ENCODE results near the gene RELT.

The RELT gene

GRCh38 chr11:73372375-73372993, 3.7 kb upstream of the RELT start:
- FAIRE-seq: no peak

GRCh38 chr11:73374151-73374550, 2.0 kb upstream of the RELT start:
- DNase-seq (ENCODE audit: low spot score) (no peak), FAIRE-seq (no peak)

More at GRCh38 chr11:73372375-73372993, 3.7 kb upstream of the RELT start:
- peak; percentile 30 for DNase-seq (ENCODE audit: low spot score)

DNA sequence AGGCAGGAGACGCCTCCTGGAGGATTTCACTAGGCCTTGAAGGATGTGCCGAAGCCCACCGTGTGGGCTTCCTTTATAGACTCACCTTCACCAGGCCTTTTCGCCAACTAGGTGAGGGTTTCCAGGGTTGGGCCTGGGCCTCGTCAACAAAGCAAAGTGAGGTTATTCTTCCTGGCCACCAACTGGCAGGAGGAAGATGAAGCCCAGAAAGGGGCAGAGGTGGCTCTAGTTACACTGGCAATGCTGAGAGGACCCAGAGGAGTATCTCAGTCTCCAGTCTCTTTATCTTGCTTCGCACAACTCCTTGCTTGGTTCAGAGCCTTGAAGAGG, 404 bp upstream of the RELT start:
- DNase-seq (ENCODE audit: low spot score) (no peak), FAIRE-seq (no peak)

- peak; percentile 76 for DNase-seq (ENCODE audit: low spot score)
- FAIRE-seq: peak; percentile 82
These were observed 817 bp downstream of the RELT start for GRCh38 chr11:73376803-73377629.

GRCh38 chr11:73379189-73379880, 3.1 kb downstream of the RELT start:
- FAIRE-seq: no peak
- no peak for DNase-seq (ENCODE audit: low spot score)

- FAIRE-seq: no peak
- DNase-seq (ENCODE audit: low spot score): no peak
These were observed 4.1 kb downstream of the RELT start for GRCh38 chr11:73380331-73380730.

- DNase-seq (ENCODE audit: low spot score): no peak
- FAIRE-seq: no peak
These were observed 4.8 kb downstream of the RELT start for GRCh38 chr11:73380897-73381410.

- FAIRE-seq (no peak), DNase-seq (ENCODE audit: low spot score) (no peak)
These were observed 5.4 kb downstream of the RELT start for GRCh38 chr11:73381589-73381988.

DNA sequence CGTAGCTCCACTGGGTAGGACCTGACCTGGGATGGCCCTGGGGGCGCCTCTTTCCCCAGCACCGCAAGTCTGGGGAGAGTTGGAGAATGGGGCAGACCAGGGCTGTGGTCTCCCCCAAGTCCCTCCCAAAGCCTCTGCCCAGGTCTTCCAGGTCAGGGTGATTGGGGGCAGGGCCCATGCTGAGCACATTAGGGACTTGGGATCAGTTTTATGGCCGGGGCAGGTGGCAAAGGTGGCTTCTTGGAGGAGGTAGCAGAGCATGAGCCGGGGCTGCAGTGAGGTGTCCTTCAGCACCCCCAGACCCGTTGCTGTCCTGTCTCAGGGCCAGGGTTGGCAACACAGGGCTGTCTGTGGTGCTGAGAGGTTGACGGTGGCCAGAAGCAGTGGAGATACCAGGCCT, 6.0 kb downstream of the RELT start:
- no peak for FAIRE-seq
- no peak for DNase-seq (ENCODE audit: low spot score)

DNA sequence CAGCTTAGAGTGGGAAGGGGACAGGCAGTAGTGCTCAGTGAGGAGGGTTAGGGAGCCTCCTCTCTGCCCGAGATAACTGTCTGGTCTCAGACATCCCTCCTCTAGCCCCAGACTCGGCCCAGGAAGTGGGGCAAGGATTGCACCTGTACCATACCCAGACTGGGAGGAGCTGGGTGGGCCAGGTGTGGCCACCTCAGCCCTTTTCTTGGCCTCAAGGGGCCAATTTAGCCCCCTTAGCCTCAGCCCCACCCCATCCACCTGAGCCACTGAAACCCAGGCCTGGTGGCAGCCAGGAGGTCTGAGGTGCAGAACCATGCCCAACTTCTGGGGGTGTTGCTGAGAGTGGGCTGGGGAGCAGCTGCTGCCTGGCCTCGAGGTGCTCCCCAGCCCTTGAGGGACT, 6.5 kb downstream of the RELT start:
- FAIRE-seq: no peak

GRCh38 chr11:73383249-73384124, 7.3 kb downstream of the RELT start:
- no peak for DNase-seq (ENCODE audit: low spot score)
- FAIRE-seq: no peak

More for the DNA sequence above, 6.5 kb downstream of the RELT start:
- DNase-seq (ENCODE audit: low spot score): no peak

DNA sequence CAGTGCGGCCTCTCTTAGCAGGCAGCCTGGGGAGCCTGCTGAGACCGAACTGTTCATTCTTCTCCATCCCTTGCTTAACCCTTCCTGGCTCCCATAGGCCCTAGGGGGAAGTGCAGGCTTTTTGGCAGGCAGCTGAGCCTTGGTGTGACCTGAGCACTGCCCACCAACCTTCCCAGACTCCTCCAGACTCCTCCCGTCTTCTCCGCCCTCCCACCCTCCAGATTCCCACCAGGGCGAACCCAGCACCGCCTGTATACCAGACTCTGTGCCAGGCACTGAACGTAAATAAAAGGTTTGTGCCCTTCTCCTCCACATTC, 7.9 kb downstream of the RELT start:
- DNase-seq (ENCODE audit: low spot score) (no peak), FAIRE-seq (no peak)

DNA sequence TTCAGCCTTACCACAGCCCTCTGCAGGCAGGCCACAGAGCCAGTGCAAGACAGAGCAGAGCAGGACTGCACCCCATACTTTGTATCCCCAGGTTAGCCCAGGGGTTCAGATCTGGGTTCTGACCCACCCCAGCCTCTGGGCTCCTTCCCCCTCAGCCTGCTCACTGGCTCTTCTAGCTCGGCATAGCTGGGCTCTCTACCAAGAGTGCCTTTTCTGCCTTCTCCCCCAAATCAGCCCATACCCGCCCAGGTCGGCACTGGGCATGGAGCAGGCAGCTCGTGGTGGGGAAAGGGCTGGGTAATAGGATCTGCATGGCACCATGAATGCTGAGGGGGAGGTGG, 8.3 kb downstream of the RELT start:
- DNase-seq (ENCODE audit: low spot score) (no peak), FAIRE-seq (no peak)

GRCh38 chr11:73384872-73385689, 8.9 kb downstream of the RELT start:
- no peak for DNase-seq (ENCODE audit: low spot score)
- no peak for FAIRE-seq

- DNase-seq (ENCODE audit: low spot score) (no peak), FAIRE-seq (no peak)
These were observed 9.8 kb downstream of the RELT start for GRCh38 chr11:73386016-73386415.

DNA sequence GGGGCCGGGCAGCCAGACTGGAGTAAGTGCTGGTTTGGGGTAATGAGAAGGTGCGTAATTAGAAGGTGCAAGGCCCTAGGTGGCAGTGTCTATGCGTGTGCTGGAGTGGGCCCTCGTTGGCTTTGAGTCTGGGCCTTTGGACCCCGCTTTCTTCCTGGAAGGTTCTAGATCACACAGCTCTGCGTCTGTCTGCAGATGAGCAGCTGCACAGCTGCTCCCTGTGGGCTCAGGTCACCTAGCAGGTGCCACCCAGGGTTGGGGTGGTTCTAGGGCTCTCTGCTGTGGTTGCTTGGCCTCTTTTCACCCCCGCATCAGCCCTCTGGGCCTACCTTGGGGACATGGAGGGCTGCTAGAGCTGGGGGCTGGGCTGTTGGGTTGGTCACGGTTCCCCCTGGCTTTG, 10.3 kb downstream of the RELT start:
- FAIRE-seq: no peak
- DNase-seq (ENCODE audit: low spot score): no peak

GRCh38 chr11:73387594-73388264, 11.5 kb downstream of the RELT start:
- FAIRE-seq (no peak), DNase-seq (ENCODE audit: low spot score) (no peak)

DNA sequence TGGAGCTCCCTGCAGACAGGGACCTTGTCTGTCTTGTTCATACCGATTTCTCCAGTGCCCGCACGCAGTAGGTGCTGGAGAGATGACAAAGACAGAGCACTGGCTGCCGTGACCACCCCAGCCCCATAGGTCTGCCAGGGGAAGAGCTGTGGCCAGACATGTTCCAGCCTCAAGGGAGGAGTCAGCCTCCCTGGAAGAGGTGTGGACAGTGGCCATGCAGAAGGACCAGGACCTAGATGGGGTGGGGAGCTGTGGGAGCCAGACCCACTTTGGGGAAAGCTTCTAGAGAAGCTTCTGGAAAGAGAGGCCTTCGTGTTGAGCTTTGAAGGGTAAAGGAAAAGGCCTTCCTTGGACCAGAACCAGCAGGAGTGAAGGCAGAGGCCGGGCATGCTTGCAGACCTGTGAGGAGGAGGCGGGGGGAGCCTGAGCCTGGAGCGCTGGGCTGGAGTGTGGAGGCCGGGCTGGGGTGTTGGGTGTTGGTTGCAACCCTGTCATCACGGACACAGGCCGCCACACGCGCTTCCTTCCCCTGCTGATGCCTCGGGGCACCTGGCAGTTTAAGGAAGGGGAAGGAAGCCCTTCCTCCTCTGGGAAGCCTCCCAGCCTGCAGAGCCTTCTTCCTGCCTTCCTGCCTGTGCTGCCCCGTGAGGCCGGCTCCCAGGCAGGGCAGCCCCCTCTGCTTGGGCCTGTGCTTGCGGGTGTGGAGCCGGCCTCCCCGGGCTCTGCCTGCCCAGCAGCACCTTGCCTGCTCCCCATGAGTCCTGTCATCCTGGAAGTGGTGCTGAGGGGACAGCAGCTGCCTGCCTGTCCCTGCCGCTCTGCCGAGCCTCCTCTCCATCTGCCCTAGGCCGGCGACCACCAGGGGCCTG, 12.3 kb downstream of the RELT start:
- DNase-seq (ENCODE audit: low spot score) (no peak), FAIRE-seq (no peak)

DNA sequence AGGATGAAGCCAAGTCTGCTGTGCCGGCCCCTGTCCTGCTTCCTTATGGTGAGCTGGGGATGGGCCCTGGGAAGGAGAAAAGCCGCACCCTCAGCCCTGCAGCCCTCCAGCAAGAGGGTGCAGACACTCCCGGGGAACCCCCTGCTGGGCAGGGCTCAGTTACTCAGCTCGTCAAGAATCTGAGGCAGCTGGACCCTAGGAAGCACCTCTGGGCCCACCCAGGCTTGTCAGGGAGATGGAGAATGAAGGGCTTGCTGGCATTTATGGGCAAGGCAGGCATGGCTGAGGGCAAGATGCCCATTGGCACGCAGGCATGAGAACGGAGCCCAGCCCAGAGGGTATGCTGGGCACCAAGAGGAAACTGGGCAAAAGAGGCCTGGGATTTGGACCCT, 12.9 kb downstream of the RELT start:
- FAIRE-seq (no peak), DNase-seq (ENCODE audit: low spot score) (no peak)
